ENCODE measurements around the gene KCNK7.

GRCh38 chr11:65578134-65578533 lies 17.5 kb downstream of the KCNK7 start:
- TF ChIP-seq CTCF (IDR thresholded peaks at IDR 0.05; ENCODE audit: poor library complexity), result no peak
- no peak for TF ChIP-seq EZH2phosphoT487 (IDR thresholded peaks at IDR 0.05; ENCODE audit: low read depth, severe bottlenecking, unreplicated experiment)
- no peak for TF ChIP-seq EZH2 (IDR thresholded peaks at IDR 0.05; ENCODE audit: borderline replicate concordance)

Data from hepatocyte (in vitro differentiated cells).